Adrenal gland (tissue), 12 donors: ENCODE measurements around the gene CENPP. TPM values are rescaled to one million over a fixed set of nuclear protein-coding genes. Genes with fewer than 3 reads are reported as not detected.
A peak's percentile ranks its signal among the peaks of the same experiment; 100 is the strongest.

Experiments used
- DNase-seq, 7 donors: peaks; one replicate each; pipeline ENCODE4 v3.0.0-alpha.2; 2019 to 2020
- H3K27ac ChIP-seq, 5 donors: fragments of 200-600 bp; sonication (generic) in 4 of 5; 1 replicate in 3 of 5; 2 replicates in 2 of 5; pipeline versions ENCODE4 v1.5.1 to v1.8.0; 2016 to 2020; ENCODE audit warnings: mild to moderate bottlenecking in 1 of 5
- H3K27me3 ChIP-seq: fragments of 200-600 bp; 2 replicates; pipeline ENCODE4 v1.8.0; 2021
- H3K36me3 ChIP-seq, 2 donors: fragments of 200-600 bp; replicated peaks in 1 of 2; 1 replicate in 1 of 2; 2 replicates in 1 of 2; pipeline versions ENCODE4 v1.5.1 to v1.8.0; 2018 to 2022
- H3K4me1 ChIP-seq, 2 donors: fragments of 200-600 bp; replicated peaks in 1 of 2; 1 replicate in 1 of 2; 2 replicates in 1 of 2; pipeline versions ENCODE4 v1.5.1 to v1.8.0; 2018 to 2021
- H3K4me3 ChIP-seq, 4 donors: fragments of 200-600 bp; sonication (generic) in 3 of 4; one replicate each; pipeline ENCODE4 v1.5.1; 2016 to 2018
- H3K9me3 ChIP-seq, 3 donors: fragments of 200-600 bp; sonication (generic) in 1 of 3; replicated peaks in 1 of 3; 1 replicate in 2 of 3; 2 replicates in 1 of 3; pipeline versions ENCODE4 v1.5.1 to v1.8.0; 2016 to 2021
- CTCF ChIP-seq, 6 experiments: fragments of 450-650 bp in 4 of 6; fragments of 200-600 bp in 2 of 6; sonication (generic) in 1 of 6; IDR thresholded peaks; 1 replicate in 5 of 6; 2 replicates in 1 of 6; pipeline versions ENCODE4 v1.5.1 to v1.8.0; 2016 to 2021; ENCODE audit warnings: antibody characterized with exemption in 6 of 6, mild to moderate bottlenecking in 2 of 6, moderate library complexity in 1 of 6
- POLR2A ChIP-seq, 2 donors: fragments of 450-650 bp; IDR thresholded peaks; one replicate each; pipeline ENCODE4 v1.6.1; 2017; ENCODE audit warnings: antibody characterized with exemption in 2 of 2, mild to moderate bottlenecking in 2 of 2, moderate library complexity in 1 of 2
- WGBS, 4 donors: extraction: QIAGEN DNeasy Blood & Tissue Kit in 2 of 4; methylation state at CpG; one replicate each; pipeline versions ENCODE4 v1.1.5 to v1.1.7; 2013 to 2017; 5-methylcytosine and 5-hydroxymethylcytosine counted together
- intact Hi-C, 2 donors: fragments of 100-400 bp; cut with DNase I; formaldehyde crosslinking; loops; one replicate each; pipeline versions ENCODE4 v1.14.1 to v1.15.0; 2022 to 2023
- polyA plus RNA-seq, 3 donors: library from polyadenylated mRNA; stranded (reverse); fragments of 200-250 nt in 2 of 3; fragments of 350-450 nt in 1 of 3; fragmentation: Illumina TruSeq in 1 of 3; extraction: RNeasy Lipid Tissue Mini Kit (QIAGEN cat#74804) in 1 of 3; gene quantifications; one replicate each; pipeline ENCODE4 v1.2.3, GENCODE V29; 2013 to 2014
- total RNA-seq, 9 donors: library from RNA; depleted of rRNA in 4 of 9; stranded (reverse); fragments of >200 nt in 4 of 9; fragments of 120-200 nt in 1 of 9; fragmentation: NEBNext Ultra II Directional in 1 of 9; extraction: Animal tissue kit (Norgen Biotek cat#: 25700) in 1 of 9; gene quantifications; one replicate each; pipeline versions ENCODE4 v1.1.0 to v1.2.4, GENCODE V29; 2013 to 2023
- donor health status: healthy with polysubstance abuse.
- donor health status: Bipolar disorder and iron deficiency.
- donor health status: DM: yes; HTN: yes; CAD: no.
- donor health status: DM: no; HTN: no; CAD: no.
- donor health status: DM: no; HTN: no; CAD: no.
- donor health status: DM: yes; HTN: yes; CAD: no.

The CENPP gene
- total and polyA plus RNA-seq, 12 donors = 1.1 to 14.0 (median 3.1) TPM

- no peaks in the 10 kb centered on the region for H3K27me3 ChIP-seq
- H3K36me3 ChIP-seq = no peaks in the 10 kb centered on the region
- H3K27ac ChIP-seq = no peak overlapping the region
- H3K4me3 ChIP-seq = no peak overlapping the region
- no peak for TF ChIP-seq POLR2A (IDR thresholded peaks at IDR 0.05)
- no peak for TF ChIP-seq CTCF (IDR thresholded peaks at IDR 0.05)
- WGBS, 4 donors = 55 to 77% (median 74%) methylated on average over 7 to 13 of the region's 13 CpGs
- peaks cover 0 to 26% of the 10 kb centered on the region in 2 donors for H3K4me1 ChIP-seq
- H3K9me3 ChIP-seq = no peaks in the 10 kb centered on the region
- intact Hi-C loops = no loop called here
- DNase-seq = peak in 2 of 7 donors; percentile 34 to 67
These were observed 338.8 kb downstream of the CENPP start for GRCh38 chr9:92664394-92665152.

- TF ChIP-seq CTCF (IDR thresholded peaks at IDR 0.05) (no peak), POLR2A (IDR thresholded peaks at IDR 0.05) (no peak)
- no peak for DNase-seq
- WGBS, 4 donors = 62 to 75% (median 70%) methylated on average over 3 of the region's 3 CpGs
- intact Hi-C loops = no loop called here
- Histone ChIP-seq H3K36me3 (no peaks in the 10 kb centered on the region), H3K27me3 (no peaks in the 10 kb centered on the region), H3K4me3 (no peak overlapping the region), H3K27ac (peak overlapping the region in 1 of 5 donors; percentile 11), H3K4me1 (peaks cover 2 to 26% of the 10 kb centered on the region in 2 donors), H3K9me3 (no peaks in the 10 kb centered on the region)
These were observed 340.1 kb downstream of the CENPP start for GRCh38 chr9:92665836-92666235.

DNA sequence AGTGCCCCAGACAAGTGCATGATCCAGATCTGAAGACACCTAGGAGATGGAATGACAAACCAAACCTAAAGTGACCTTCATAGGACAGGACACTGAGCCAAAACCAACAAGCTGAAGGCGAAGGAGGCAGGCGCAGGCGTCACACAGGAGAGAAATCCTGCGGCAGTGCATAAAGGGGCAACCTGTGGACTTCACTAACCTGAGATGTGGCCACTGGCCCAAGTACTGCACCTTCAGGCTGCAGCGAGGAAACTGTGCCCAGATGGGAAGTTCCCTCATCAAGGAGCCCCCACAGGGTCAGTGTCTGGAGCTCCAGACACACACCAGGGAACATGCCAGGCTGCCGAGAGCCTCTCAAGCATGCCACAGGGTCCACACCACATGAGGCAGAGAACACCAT, 340.5 kb downstream of the CENPP start:
- peak in 1 of 7 donors; percentile 50 for DNase-seq
- peaks cover 6 to 27% of the 10 kb centered on the region in 2 donors for H3K4me1 ChIP-seq
- H3K36me3 ChIP-seq = no peaks in the 10 kb centered on the region

More for the DNA sequence above, 340.5 kb downstream of the CENPP start:
- WGBS, 4 donors = 60 to 75% (median 71%) methylated on average over 5 to 6 of the region's 6 CpGs
- H3K4me3 ChIP-seq = no peak overlapping the region
- no peaks in the 10 kb centered on the region for H3K9me3 ChIP-seq
- no peak for TF ChIP-seq POLR2A (IDR thresholded peaks at IDR 0.05)
- TF ChIP-seq CTCF (IDR thresholded peaks at IDR 0.05) = no peak
- no peaks in the 10 kb centered on the region for H3K27me3 ChIP-seq
- intact Hi-C loops = no loop called here
- H3K27ac ChIP-seq = peak overlapping the region in 1 of 5 donors; percentile 11
